GM10266 (cell line): Measurements from ENCODE around the gene COL16A1.

Source experiments
- DNase-seq: peaks from one replicate; pipeline ENCODE4 v3.0.0; 2012; ENCODE audit errors: extremely low spot score
- TF ChIP-seq, protein P1 (sequence below): IDR thresholded peaks from 2 replicates; pipeline ENCODE4 v1.5.1; 2012; ENCODE audit warnings: mild to moderate bottlenecking, low read depth; ENCODE audit not compliant: control insufficient read depth, insufficient read depth; ENCODE audit errors: missing control alignments

The COL16A1 gene

GRCh38 chr1:31732751-31733289 lies 29.0 kb upstream of the COL16A1 start:
- TF ChIP-seq, protein P1, sequence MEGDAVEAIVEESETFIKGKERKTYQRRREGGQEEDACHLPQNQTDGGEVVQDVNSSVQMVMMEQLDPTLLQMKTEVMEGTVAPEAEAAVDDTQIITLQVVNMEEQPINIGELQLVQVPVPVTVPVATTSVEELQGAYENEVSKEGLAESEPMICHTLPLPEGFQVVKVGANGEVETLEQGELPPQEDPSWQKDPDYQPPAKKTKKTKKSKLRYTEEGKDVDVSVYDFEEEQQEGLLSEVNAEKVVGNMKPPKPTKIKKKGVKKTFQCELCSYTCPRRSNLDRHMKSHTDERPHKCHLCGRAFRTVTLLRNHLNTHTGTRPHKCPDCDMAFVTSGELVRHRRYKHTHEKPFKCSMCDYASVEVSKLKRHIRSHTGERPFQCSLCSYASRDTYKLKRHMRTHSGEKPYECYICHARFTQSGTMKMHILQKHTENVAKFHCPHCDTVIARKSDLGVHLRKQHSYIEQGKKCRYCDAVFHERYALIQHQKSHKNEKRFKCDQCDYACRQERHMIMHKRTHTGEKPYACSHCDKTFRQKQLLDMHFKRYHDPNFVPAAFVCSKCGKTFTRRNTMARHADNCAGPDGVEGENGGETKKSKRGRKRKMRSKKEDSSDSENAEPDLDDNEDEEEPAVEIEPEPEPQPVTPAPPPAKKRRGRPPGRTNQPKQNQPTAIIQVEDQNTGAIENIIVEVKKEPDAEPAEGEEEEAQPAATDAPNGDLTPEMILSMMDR: no peak
- DNase-seq: no peak

- DNase-seq: no peak
- TF ChIP-seq, protein P1: no peak
These were observed 28.5 kb upstream of the COL16A1 start for GRCh38 chr1:31732343-31732742.

DNA sequence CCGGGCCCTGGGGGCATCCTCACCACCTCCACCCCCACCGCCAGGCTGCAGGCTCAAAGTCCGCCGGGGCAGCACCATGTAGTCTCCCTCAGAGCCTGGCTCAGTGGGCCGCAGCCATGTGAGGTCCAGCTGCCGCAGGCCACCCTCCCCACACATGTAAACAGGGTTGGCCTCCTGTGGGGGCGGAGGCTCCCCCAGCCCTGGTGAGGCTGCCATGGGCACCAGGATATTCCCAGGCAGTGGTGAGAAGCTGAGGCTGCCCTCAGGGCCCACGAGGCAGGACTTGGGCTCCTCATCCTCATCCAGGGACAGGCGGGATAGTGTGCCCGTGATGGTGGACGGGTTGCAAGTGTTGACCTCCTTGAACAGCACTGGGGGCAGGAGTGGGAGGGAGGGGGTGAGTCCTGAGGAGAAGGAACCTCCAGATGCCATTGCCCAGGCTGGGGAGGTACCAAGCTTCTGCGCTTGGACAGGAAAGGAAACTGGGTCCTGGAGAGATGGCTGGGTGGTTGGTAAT lies 27.3 kb upstream of the COL16A1 start:
- no peak for DNase-seq
- TF ChIP-seq, protein P1: no peak

- TF ChIP-seq, protein P1: no peak
These were observed 26.7 kb upstream of the COL16A1 start for GRCh38 chr1:31730336-31731048.

DNA sequence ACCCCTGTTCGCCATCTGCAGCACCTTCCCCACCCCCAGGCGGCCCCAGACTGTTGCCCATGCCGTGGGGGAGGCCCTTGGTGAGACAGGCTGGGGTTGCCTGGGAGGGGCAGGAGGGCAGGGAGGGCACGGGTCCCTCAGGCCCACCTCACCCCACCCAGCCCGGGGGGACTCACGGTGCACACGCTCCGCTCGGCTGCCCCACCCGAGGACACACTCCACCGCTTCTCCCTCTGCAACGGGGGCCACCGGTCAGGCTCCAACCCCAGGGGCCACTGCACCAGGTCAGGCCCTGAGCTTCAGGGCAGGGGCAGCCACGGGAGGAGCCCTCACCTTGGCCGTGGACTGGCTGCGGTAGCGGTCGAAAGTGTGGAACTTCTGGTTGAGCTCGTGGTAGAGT lies 24.0 kb upstream of the COL16A1 start:
- DNase-seq: no peak
- TF ChIP-seq, protein P1: no peak

More at GRCh38 chr1:31730336-31731048, 26.7 kb upstream of the COL16A1 start:
- no peak for DNase-seq

- DNase-seq: no peak
- TF ChIP-seq, protein P1: no peak
These were observed 23.4 kb upstream of the COL16A1 start for GRCh38 chr1:31727195-31727594.

GRCh38 chr1:31726715-31727114 lies 22.9 kb upstream of the COL16A1 start:
- DNase-seq: no peak
- TF ChIP-seq, protein P1: no peak
